ENCODE results near the gene CLCN6. TPM values are rescaled to one million over a fixed set of nuclear protein-coding genes. Genes with fewer than 3 reads are reported as not detected.

Gene CLCN6
- total and polyA plus RNA-seq, 2 of the 13 experiments (the other 11 are each of a cell fraction or from before 2014, with no cell fraction given) = 14.9 to 19.3 TPM

DNA sequence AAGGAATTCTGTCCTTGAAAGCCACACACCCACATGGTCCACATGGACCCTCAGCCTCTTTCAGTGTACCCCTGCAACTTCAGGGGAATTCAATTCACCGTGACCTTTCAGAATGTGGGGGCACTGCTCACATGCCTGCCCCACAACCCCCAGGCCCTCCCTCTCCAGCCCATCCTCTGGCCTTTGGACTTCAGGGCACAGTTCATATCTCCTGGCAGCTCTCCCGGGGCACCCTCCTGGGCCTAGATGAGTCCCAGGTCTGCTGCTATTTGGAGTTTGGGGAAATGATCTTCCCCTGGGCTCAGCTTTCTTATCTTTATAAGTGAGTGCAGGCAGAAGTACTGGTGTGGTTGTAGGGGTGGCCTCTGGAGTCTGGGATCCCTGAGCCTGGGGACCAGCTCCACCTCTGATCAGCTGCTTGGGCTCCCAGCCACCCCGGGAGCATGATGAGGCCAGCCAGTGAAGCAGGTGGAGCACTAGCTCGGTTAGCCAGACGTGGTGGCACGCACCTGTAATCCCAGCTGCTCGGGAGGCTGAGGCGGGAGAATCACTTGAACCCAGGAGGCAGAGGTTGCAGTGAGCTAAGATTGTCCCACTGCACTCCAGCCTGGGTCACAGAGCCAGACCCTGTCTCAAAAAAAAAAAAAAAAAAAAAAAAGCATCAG lies 28.2 kb upstream of the CLCN6 start:
- no peak for DNase-seq (ENCODE audit: low spot score)
- TF ChIP-seq LCORL (IDR thresholded peaks at IDR 0.05) = no peak
- peak; percentile 89 for TF ChIP-seq LCORL (CRISPR knock-in tag; IDR thresholded peaks at IDR 0.05)
- TF ChIP-seq PHF21A (CRISPR knock-in tag; IDR thresholded peaks at IDR 0.05) = peak; percentile 57
- no peak for TF ChIP-seq ZNF343 (CRISPR knock-in tag; IDR thresholded peaks at IDR 0.05)
- TF ChIP-seq ZNF605 (CRISPR knock-in tag; IDR thresholded peaks at IDR 0.05) = no peak
- TF ChIP-seq ZNF460 (CRISPR knock-in tag; IDR thresholded peaks at IDR 0.05; ENCODE audit: borderline replicate concordance) = peak; percentile 66; the same call in 1 of the 2 replicates
- TF ChIP-seq ZNF274 (CRISPR knock-in tag; IDR thresholded peaks at IDR 0.05) = no peak
- TF ChIP-seq, protein P1, sequence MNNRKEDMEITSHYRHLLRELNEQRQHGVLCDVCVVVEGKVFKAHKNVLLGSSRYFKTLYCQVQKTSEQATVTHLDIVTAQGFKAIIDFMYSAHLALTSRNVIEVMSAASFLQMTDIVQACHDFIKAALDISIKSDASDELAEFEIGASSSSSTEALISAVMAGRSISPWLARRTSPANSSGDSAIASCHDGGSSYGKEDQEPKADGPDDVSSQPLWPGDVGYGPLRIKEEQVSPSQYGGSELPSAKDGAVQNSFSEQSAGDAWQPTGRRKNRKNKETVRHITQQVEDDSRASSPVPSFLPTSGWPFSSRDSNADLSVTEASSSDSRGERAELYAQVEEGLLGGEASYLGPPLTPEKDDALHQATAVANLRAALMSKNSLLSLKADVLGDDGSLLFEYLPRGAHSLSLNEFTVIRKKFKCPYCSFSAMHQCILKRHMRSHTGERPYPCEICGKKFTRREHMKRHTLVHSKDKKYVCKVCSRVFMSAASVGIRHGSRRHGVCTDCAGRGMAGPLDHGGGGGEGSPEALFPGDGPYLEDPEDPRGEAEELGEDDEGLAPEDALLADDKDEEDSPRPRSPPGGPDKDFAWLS (CRISPR knock-in tag; IDR thresholded peaks at IDR 0.05; ENCODE audit: borderline replicate concordance) = no peak
- TF ChIP-seq, protein P2, sequence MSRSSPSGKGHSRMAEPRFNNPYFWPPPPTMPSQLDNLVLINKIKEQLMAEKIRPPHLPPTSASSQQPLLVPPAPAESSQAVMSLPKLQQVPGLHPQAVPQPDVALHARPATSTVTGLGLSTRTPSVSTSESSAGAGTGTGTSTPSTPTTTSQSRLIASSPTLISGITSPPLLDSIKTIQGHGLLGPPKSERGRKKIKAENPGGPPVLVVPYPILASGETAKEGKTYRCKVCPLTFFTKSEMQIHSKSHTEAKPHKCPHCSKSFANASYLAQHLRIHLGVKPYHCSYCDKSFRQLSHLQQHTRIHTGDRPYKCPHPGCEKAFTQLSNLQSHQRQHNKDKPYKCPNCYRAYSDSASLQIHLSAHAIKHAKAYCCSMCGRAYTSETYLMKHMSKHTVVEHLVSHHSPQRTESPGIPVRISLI (CRISPR knock-in tag; IDR thresholded peaks at IDR 0.05; ENCODE audit: borderline replicate concordance) = peak; percentile 11; the same call in 1 of the 2 replicates
- peak; percentile 74 for TF ChIP-seq HNF4G (IDR thresholded peaks at IDR 0.05; ENCODE audit: borderline replicate concordance, low read depth, low read length)
- peak; percentile 41; the same call in 1 of the 2 replicates for TF ChIP-seq HNF4G (CRISPR knock-in tag; IDR thresholded peaks at IDR 0.05; ENCODE audit: borderline replicate concordance, low read depth)
- TF ChIP-seq, protein P3, sequence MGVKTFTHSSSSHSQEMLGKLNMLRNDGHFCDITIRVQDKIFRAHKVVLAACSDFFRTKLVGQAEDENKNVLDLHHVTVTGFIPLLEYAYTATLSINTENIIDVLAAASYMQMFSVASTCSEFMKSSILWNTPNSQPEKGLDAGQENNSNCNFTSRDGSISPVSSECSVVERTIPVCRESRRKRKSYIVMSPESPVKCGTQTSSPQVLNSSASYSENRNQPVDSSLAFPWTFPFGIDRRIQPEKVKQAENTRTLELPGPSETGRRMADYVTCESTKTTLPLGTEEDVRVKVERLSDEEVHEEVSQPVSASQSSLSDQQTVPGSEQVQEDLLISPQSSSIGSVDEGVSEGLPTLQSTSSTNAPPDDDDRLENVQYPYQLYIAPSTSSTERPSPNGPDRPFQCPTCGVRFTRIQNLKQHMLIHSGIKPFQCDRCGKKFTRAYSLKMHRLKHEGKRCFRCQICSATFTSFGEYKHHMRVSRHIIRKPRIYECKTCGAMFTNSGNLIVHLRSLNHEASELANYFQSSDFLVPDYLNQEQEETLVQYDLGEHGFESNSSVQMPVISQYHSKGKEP (CRISPR knock-in tag; IDR thresholded peaks at IDR 0.05) = no peak
- TF ChIP-seq, protein P4, sequence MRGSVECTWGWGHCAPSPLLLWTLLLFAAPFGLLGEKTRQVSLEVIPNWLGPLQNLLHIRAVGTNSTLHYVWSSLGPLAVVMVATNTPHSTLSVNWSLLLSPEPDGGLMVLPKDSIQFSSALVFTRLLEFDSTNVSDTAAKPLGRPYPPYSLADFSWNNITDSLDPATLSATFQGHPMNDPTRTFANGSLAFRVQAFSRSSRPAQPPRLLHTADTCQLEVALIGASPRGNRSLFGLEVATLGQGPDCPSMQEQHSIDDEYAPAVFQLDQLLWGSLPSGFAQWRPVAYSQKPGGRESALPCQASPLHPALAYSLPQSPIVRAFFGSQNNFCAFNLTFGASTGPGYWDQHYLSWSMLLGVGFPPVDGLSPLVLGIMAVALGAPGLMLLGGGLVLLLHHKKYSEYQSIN (CRISPR knock-in tag; IDR thresholded peaks at IDR 0.05; ENCODE audit: borderline replicate concordance) = no peak
- TF ChIP-seq ESRRA (CRISPR knock-in tag; IDR thresholded peaks at IDR 0.05; ENCODE audit: low read depth) = 0 out of 2 replicates have a peak, but pooled peaks have one; percentile 36
- TF ChIP-seq, protein P5, sequence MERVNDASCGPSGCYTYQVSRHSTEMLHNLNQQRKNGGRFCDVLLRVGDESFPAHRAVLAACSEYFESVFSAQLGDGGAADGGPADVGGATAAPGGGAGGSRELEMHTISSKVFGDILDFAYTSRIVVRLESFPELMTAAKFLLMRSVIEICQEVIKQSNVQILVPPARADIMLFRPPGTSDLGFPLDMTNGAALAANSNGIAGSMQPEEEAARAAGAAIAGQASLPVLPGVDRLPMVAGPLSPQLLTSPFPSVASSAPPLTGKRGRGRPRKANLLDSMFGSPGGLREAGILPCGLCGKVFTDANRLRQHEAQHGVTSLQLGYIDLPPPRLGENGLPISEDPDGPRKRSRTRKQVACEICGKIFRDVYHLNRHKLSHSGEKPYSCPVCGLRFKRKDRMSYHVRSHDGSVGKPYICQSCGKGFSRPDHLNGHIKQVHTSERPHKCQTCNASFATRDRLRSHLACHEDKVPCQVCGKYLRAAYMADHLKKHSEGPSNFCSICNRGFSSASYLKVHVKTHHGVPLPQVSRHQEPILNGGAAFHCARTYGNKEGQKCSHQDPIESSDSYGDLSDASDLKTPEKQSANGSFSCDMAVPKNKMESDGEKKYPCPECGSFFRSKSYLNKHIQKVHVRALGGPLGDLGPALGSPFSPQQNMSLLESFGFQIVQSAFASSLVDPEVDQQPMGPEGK (CRISPR knock-in tag; IDR thresholded peaks at IDR 0.05) = peak; percentile 70

More for the DNA sequence above, 28.2 kb upstream of the CLCN6 start:
- in situ Hi-C loops (cut with HindIII; ENCODE audit: extremely low pct_ligation_motif_present, low pct_unique_long_range_greater_than_20kb) (no loop called here), intact Hi-C loops (cut with micrococcal nuclease; ENCODE audit: unreplicated experiment) (no loop called here)
- Histone ChIP-seq H3K4me2 (ENCODE audit: low read depth, low read length) (peak overlapping the region; percentile 43; the same call in 1 of the 2 replicates), H3K27ac (ENCODE audit: extremely low read length, insufficient read depth, low read length) (no peak overlapping the region), H4K20me1 (ENCODE audit: insufficient read depth, low read length) (no peaks in the 10 kb centered on the region), H3K9ac (ENCODE audit: insufficient read depth, low read depth, low read length) (no peak overlapping the region), H2AFZ (ENCODE audit: low read length) (no peak overlapping the region), H3K4me3 (replicated peaks in 1 of 3; ENCODE audit: insufficient read depth in 1 of 3, low read depth in 2 of 3, low read length in 3 of 3) (no peak overlapping the region; a peak in 1 of 6 replicates), H3K9me3 (ENCODE audit: low read length) (no peaks in the 10 kb centered on the region), H3K27me3 (ENCODE audit: control insufficient read depth in 1 of 2, insufficient read depth in 2 of 2, low read length in 2 of 2) (peaks cover 3% of the 10 kb centered on the region in 2 experiments; a peak in 3 of 5 replicates), H3K79me2 (ENCODE audit: insufficient read depth, low read length) (no peaks in the 10 kb centered on the region), H3K36me3 (replicated peaks in 1 of 2; ENCODE audit: control insufficient read depth in 1 of 2, insufficient read depth in 2 of 2, low read length in 2 of 2) (no peaks in the 10 kb centered on the region), H3K4me1 (ENCODE audit: insufficient read depth, low read length) (peaks cover 17% of the 10 kb centered on the region)
- FAIRE-seq = no peak
- no TSS peak for BruUV-seq (replicated peaks)
- ChIA-PET CTCF (ENCODE audit: low intra/inter-chr PET ratio, low total read pairs) (no interaction called here), POLR2A (interaction anchor here (0.6 to 1.4 kb wide), 2 partner anchors 38 to 45 kb away, joined by 3 read pairs; no protein-coding TSS in a partner anchor)
- 1% methylated on average over 8 of the region's 8 CpGs for WGBS (ENCODE audit: low lambda C conversion rate)
- ATAC-seq = peak; percentile 44

All from HepG2 (cell line).